Neural cell (in vitro differentiated cells): ENCODE results near the gene B4GALT4.

Experiments used
- EZH2 ChIP-seq: fragments of 200-600, 300-800 bp; shearing (Covaris generic), sonication (generic); IDR thresholded peaks from 2 replicates; pipeline ENCODE4 v1.6.1; 2014; ENCODE audit warnings: antibody characterized with exemption, low read length, borderline replicate concordance, mild to moderate bottlenecking; ENCODE audit not compliant: insufficient read depth, poor library complexity, severe bottlenecking
- MXI1 ChIP-seq: fragments of 450-650 bp; conservative IDR thresholded peaks from 2 replicates; pipeline ENCODE4 v1.6.1; 2014; ENCODE audit warnings: antibody characterized with exemption, mild to moderate bottlenecking; ENCODE audit not compliant: poor library complexity, severe bottlenecking
- POLR2AphosphoS5 ChIP-seq: IDR thresholded peaks from 2 replicates; pipeline ENCODE4 v1.6.1; 2012
- SMC3 ChIP-seq: fragments of 450-650 bp; conservative IDR thresholded peaks from 2 replicates; pipeline ENCODE4 v1.6.1; 2014; ENCODE audit warnings: antibody characterized with exemption, mild to moderate bottlenecking, moderate library complexity; ENCODE audit not compliant: poor library complexity
- TAF1 ChIP-seq: IDR thresholded peaks from 2 replicates; pipeline ENCODE4 v1.6.1; 2012; ENCODE audit warnings: low read depth
- TF ChIP-seq, protein P1 (sequence below): fragments of 450-650 bp; IDR thresholded peaks from 2 replicates; pipeline ENCODE4 v1.5.1; 2014; ENCODE audit warnings: antibody characterized with exemption, mild to moderate bottlenecking, moderate library complexity; ENCODE audit not compliant: poor library complexity, severe bottlenecking
- TF ChIP-seq, protein P2 (sequence below): IDR thresholded peaks from 2 replicates; pipeline ENCODE4 v1.6.1; 2012; ENCODE audit warnings: borderline replicate concordance

DNA sequence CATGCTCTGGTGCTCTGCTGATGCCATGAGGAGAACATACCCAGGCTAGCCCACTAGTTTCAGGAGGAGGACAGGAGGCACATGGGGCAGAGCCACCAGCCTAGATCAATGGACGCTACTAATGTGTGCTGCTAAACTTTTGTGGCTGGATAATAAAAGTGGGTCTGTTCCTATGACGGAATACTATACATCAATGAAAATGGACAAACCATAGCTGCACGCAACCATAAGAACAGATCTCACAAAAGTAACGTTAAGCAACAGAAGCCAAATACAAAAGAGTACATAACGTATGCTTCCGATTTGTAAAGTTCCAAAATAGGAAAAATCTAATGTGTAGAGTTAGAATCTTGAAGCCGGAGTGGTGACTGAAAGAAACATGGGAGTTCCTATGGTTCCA is 11.5 kb downstream of the B4GALT4 start:
- TF ChIP-seq, protein P1, sequence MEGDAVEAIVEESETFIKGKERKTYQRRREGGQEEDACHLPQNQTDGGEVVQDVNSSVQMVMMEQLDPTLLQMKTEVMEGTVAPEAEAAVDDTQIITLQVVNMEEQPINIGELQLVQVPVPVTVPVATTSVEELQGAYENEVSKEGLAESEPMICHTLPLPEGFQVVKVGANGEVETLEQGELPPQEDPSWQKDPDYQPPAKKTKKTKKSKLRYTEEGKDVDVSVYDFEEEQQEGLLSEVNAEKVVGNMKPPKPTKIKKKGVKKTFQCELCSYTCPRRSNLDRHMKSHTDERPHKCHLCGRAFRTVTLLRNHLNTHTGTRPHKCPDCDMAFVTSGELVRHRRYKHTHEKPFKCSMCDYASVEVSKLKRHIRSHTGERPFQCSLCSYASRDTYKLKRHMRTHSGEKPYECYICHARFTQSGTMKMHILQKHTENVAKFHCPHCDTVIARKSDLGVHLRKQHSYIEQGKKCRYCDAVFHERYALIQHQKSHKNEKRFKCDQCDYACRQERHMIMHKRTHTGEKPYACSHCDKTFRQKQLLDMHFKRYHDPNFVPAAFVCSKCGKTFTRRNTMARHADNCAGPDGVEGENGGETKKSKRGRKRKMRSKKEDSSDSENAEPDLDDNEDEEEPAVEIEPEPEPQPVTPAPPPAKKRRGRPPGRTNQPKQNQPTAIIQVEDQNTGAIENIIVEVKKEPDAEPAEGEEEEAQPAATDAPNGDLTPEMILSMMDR: no peak
- TF ChIP-seq TAF1 (no peak), MXI1 (no peak), SMC3 (no peak), EZH2 (no peak), POLR2AphosphoS5 (no peak)
- TF ChIP-seq, protein P2, sequence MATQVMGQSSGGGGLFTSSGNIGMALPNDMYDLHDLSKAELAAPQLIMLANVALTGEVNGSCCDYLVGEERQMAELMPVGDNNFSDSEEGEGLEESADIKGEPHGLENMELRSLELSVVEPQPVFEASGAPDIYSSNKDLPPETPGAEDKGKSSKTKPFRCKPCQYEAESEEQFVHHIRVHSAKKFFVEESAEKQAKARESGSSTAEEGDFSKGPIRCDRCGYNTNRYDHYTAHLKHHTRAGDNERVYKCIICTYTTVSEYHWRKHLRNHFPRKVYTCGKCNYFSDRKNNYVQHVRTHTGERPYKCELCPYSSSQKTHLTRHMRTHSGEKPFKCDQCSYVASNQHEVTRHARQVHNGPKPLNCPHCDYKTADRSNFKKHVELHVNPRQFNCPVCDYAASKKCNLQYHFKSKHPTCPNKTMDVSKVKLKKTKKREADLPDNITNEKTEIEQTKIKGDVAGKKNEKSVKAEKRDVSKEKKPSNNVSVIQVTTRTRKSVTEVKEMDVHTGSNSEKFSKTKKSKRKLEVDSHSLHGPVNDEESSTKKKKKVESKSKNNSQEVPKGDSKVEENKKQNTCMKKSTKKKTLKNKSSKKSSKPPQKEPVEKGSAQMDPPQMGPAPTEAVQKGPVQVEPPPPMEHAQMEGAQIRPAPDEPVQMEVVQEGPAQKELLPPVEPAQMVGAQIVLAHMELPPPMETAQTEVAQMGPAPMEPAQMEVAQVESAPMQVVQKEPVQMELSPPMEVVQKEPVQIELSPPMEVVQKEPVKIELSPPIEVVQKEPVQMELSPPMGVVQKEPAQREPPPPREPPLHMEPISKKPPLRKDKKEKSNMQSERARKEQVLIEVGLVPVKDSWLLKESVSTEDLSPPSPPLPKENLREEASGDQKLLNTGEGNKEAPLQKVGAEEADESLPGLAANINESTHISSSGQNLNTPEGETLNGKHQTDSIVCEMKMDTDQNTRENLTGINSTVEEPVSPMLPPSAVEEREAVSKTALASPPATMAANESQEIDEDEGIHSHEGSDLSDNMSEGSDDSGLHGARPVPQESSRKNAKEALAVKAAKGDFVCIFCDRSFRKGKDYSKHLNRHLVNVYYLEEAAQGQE: no peak
